HG02973 (cell line): Measurements from ENCODE around the gene CENPM.

Experiments
- ATAC-seq: cut with Tn5 transposase; IDR thresholded peaks from one replicate; pipeline ENCODE4 v1.9.1; 2021; ENCODE audit warnings: moderate library complexity; ENCODE audit not compliant: unreplicated experiment

CENPM gene, protein sequence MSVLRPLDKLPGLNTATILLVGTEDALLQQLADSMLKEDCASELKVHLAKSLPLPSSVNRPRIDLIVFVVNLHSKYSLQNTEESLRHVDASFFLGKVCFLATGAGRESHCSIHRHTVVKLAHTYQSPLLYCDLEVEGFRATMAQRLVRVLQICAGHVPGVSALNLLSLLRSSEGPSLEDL

GRCh38 chr22:41946629-41947423 lies at the start of gene CENPM:
Gene CENPM, minus strand, starts transcription at chr22:41947152. Its CDS starts 76 bp downstream, at chr22:41947076.
- ATAC-seq, result peak; percentile 69

DNA sequence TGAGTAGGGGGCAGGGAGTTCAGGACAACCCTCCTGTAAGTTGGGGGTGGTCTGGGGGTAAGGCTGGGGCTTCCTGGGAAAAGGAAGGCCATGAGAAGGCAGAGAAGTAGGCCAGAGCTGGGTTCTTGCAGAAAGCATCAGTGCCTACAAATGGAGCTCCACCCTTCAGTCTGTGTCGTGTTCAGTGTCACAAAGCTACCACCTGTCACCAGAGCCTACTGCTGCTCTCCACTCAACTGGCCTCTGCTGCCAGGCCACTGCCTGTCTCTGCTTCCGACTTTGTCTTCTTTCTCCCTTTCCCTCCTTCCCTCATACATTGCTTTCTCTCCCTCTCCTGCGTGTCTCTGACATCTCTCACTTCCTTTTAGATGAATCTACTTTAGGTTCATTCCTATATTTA lies 48.3 kb upstream of the CENPM start:
- ATAC-seq, result no peak

DNA sequence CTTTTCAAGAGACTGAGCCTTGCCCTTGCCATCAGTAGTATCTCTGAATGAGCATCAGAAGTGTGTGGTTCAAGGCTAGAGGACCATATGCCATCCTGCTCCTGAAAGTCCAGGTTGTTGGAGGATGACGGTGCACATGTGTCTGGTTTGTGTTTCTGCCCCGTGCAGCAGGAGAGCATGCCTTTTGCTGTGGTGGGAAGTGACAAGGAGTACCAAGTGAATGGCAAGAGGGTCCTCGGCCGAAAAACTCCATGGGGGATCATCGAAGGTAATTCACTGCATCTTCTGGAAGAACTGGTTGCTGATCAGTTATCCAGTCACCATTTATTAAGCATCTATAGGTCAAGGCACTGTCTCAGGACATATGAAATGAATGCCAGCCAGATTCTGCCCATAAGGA lies 45.5 kb upstream of the CENPM start:
- ATAC-seq, result no peak

- no peak for ATAC-seq
Observed at GRCh38 chr22:41991111-41991510, 44.2 kb upstream of the CENPM start.

DNA sequence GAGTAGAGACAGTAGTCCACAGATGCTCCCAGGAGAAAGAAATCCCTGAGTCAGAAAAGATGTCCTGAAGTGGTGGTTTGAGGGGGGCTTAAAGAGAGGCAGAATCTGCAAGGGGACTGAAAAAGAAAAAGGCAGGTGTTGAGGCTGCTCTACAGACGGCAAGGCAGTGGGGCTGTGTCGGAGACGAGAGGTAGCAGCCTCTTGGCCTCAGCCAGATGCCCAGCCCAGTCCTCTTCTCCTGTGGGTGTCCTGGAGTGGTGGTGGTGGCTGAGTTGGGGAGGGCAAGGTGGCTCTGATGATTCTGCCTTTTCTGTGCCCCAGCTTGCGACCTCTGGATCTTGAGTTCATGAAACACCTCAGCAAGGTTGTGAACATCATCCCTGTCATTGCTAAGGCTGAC lies 42.3 kb upstream of the CENPM start:
- no peak for ATAC-seq

GRCh38 chr22:41987276-41987675 lies 40.3 kb upstream of the CENPM start:
- no peak for ATAC-seq

GRCh38 chr22:41983513-41984405 lies 36.8 kb upstream of the CENPM start:
- ATAC-seq, result no peak

DNA sequence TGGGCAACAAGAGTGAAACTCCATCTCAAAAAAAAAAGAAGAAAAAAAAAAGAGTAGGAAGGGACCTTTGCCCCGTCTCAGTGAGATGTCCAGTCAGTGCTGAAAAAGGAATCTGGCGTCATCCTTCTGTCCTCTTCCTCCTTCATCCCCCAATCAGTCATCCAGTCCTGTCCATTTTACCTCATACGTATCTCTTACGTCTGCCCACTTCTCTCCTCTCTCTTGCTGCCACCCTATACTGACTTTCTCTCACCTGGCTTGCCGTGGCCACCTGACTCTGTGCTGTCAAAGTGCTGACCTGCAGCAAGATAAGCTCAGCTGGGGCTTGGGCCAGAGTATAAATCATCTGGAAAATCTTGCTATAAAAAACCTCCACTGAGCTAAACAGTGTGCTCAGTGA lies 35.9 kb upstream of the CENPM start:
- no peak for ATAC-seq

GRCh38 chr22:41979423-41980250 lies 32.7 kb upstream of the CENPM start:
- no peak for ATAC-seq

DNA sequence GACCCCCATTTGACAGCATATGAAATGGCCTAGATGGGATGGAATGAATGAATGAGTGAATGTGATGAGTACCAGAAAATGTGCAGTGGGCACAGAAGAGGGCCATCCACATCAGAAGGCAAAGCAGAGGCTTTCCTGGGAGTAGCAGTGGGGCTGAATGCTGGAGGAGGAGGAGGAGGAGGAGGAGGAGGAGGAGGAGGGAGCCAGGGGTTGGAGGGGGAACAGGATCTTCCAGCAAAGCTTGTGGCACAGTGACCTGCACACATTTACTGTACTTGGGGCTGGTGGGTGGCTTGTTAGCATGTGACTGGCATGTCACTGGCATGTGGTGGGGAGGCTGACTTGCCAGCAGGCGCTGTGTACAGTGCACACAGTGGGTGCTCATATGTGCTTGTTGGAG lies 31.8 kb upstream of the CENPM start:
- no peak for ATAC-seq

DNA sequence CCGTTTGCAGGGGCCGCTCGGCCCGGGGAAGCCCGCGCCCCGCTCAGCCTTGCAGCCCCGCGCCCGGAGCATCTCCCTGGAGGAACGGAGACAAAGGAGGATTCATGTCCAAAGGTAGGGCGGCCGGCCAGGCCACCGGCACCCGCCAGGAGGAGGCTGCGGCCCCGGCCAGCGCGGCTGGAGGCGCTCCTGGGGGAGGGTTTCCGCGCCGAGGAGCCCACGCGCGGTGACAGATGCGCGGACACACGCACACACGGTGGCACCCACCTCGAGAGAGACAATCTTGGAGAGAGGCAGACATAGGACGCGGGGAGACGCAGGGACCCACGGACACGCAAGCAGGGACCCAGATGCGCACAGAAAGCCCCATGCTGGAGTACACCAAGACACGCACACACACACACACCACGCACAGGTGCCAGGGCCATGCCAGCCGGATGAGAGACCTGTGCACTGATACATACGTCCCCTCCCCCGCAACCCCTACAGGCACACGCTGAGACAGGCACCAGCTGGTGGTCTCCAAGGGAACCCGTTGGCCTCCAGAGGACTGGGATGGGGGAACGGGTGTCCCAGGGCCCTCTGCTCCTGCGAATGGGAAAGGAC lies 30.1 kb upstream of the CENPM start:
- no peak for ATAC-seq

- no peak for ATAC-seq
Observed at GRCh38 chr22:41976070-41976901, 29.3 kb upstream of the CENPM start.

DNA sequence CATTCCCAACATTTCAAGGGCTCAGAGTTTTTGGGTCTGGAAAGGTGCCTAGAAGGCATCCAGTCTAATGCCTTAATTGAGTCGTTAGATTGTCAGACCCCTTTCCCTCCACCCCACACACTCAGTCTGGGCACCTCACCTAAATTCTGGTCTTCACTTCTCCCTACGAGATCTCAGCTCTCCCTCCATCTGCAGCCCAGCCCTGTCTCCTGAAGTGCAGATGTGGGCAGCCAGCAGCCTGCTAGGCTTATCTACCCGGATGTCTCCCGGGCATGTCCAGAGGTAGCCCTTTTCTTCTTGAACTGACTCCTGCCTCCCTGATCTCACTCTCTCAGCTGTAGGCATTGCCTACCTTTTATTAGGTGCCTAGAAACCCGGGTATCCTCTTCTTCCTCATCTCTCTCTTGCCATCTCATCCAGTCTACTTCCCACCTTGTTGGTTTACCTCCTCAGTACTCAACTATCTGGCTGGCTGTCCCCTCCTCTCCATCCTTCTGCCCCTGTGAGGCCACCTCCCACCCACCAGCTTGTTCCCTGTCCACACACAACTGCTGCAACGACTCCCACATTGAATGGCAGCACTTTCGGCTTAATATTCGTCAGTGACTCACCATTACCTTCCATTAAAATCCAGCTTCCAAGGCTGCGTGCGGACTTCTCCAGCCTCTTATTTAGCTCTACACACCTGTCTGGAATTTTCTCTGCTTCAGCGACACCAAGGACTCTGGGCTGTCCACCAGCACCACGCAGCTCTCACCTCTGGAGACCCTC lies 28.5 kb upstream of the CENPM start:
- ATAC-seq, result no peak

GRCh38 chr22:41974691-41975290 lies 27.8 kb upstream of the CENPM start:
- ATAC-seq, result no peak

DNA sequence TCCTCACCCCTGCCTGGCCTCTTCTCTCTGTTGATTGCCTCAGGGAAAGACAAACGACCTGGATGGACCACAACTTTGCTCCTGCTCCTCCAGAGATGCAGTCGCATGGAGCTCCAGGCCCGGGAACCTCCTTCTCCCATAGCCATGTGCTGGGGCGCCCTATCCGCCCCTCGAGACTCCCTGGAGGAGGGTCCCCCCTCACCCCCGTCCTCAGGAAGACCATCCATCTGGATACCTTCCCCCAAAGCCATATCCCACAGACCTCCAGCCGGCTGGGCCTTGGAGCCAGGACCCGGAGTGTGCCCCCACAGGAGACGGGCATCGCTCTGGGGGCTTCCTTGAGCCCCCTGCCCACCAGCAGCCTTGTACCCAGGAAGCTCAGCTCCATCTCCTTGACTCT lies 24.5 kb upstream of the CENPM start:
- no peak for ATAC-seq

- ATAC-seq, result no peak
Observed at GRCh38 chr22:41970601-41971000, 23.6 kb upstream of the CENPM start.

DNA sequence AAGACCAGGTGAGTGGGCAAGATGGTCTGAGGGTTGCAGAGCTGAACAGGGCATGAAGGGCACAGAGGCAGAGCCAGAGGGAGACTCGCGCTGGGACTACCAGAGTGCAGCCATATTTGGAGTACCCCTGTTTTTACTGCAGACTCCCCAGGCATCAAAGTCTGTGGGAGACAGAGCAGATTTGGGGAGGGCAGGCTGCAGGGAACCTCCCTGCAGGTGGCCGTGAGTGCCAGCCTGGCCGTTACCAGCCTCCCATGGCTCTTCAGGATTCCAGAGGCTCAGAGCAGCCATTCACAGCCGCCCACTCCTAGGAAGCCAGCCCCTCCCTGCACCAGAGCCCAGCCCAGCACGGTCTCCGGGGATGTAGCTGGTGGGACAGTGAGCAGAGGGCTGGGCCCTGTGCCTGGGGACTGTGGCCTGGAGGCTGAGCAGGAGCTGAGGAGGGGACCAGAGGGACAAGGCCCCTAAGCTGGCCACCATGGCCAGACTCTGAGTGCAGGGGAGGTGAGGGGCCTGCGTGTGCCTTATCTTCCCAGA lies 22.2 kb upstream of the CENPM start, which contains the start of gene SEPTIN3:
Gene SEPTIN3, plus strand, starts transcription at position 334 of the 537 bp plus-strand sequence. CDS start 2,050 bp downstream, outside the sequence.
- no peak for ATAC-seq

GRCh38 chr22:41968601-41969000 lies 21.6 kb upstream of the CENPM start:
- no peak for ATAC-seq
